ENCODE results near the gene POLR1A.

POLR1A gene

DNA sequence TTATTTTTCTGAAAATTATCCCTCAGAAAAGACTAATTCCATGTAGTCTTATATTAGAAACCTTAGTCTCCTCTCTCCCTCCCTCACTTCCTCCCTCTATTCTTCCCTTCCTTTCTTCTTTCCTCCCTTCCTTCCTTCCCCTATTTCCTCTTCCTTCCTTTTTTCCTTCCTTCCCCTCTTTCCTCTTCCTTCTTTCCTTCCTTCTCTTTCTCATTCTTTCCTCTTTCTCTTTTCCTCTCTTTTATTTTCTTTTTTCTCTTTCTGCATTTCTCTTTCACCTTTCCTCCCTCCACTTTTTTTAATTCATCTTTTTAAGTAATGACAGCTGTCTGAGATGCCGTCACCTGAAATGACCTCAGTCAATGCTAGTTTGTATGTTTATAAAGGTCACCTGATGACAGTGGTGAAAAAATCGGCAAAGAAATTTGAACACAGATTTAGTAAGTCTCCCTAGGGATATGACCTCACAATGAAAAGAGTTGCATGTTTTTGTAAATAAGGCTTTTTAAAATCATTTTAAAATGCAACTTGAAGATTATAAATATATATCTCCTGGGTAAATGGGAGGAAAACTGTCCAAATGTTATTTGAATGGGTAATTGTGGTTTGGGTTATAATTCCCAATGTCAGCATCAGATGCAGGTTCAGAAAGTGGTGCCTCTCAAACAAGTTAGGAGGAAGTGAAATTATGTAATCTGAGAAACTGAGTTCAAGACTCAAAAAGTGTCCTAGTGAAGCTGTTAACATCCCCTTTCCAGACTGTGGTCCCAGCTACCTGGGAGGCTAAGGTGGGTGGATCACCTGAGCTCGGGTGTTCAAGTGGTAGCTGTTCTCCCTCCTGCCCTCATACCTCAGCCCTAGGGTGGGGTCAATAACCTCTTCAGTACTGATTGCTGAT is 126.6 kb downstream of the POLR1A start:
- no peak overlapping the region for H3K4me3 ChIP-seq (ENCODE audit: low read depth, low read length)
- H3K4me1 ChIP-seq (ENCODE audit: control insufficient read depth, insufficient read depth, low read length): 0 out of 2 replicates have a peak, but pooled peaks cover 5% of the 10 kb centered on the region
- H3K9me3 ChIP-seq (ENCODE audit: control insufficient read depth, insufficient read depth, low read depth, low read length): no peaks in the 10 kb centered on the region
- H3K36me3 ChIP-seq (ENCODE audit: control insufficient read depth in 2 of 2, insufficient read depth in 1 of 2, low read length in 2 of 2): no peaks in the 10 kb centered on the region
- TF ChIP-seq PRDM1 (tag by site-specific recombination; IDR thresholded peaks at IDR 0.05): peak; percentile 88
- no peak for TF ChIP-seq GLIS2 (tag by site-specific recombination; IDR thresholded peaks at IDR 0.05)
- TF ChIP-seq ZNF785 (tag by site-specific recombination; IDR thresholded peaks at IDR 0.05): no peak
- TF ChIP-seq, protein P1, sequence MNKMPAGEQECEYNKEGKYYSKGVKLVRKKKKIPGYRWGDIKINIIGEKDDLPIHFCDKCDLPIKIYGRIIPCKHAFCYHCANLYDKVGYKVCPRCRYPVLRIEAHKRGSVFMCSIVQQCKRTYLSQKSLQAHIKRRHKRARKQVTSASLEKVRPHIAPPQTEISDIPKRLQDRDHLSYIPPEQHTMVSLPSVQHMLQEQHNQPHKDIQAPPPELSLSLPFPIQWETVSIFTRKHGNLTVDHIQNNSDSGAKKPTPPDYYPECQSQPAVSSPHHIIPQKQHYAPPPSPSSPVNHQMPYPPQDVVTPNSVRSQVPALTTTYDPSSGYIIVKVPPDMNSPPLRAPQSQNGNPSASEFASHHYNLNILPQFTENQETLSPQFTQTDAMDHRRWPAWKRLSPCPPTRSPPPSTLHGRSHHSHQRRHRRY (tag by site-specific recombination; IDR thresholded peaks at IDR 0.05): no peak
- no peak for TF ChIP-seq ZNF311 (tag by site-specific recombination; IDR thresholded peaks at IDR 0.05; ENCODE audit: borderline replicate concordance)
- TF ChIP-seq KLF8 (tag by site-specific recombination; IDR thresholded peaks at IDR 0.05): no peak
- TF ChIP-seq ZNF394 (tag by site-specific recombination; IDR thresholded peaks at IDR 0.05; ENCODE audit: borderline replicate concordance): no peak
- peak; percentile 91 for TF ChIP-seq ZNF366 (tag by site-specific recombination; conservative IDR thresholded peaks at IDR 0.05)
- no peak for TF ChIP-seq GLI2 (tag by site-specific recombination; IDR thresholded peaks at IDR 0.05; ENCODE audit: borderline replicate concordance, low read depth)
- no peak for TF ChIP-seq ZNF211 (tag by site-specific recombination; IDR thresholded peaks at IDR 0.05; ENCODE audit: low read depth)
- no peak for TF ChIP-seq ZNF341 (tag by site-specific recombination; IDR thresholded peaks at IDR 0.05; ENCODE audit: low read depth)
- TF ChIP-seq ZBTB48 (tag by site-specific recombination; IDR thresholded peaks at IDR 0.05): no peak
- TF ChIP-seq ZNF10 (tag by site-specific recombination; IDR thresholded peaks at IDR 0.05): peak; percentile 26; the same call in 1 of the 2 replicates
- ChIA-PET CTCF (interaction anchor here (0.7 kb wide), 1 partner anchor 49 kb away, joined by 4 read pairs; no protein-coding TSS in a partner anchor), POLR2A (interaction anchor here (0.7 kb wide), 1 partner anchor 18 kb away, joined by 3 read pairs; no protein-coding TSS in a partner anchor)
- H3K27ac ChIP-seq (ENCODE audit: extremely low read depth, low read depth, low read length): no peak overlapping the region

DNA sequence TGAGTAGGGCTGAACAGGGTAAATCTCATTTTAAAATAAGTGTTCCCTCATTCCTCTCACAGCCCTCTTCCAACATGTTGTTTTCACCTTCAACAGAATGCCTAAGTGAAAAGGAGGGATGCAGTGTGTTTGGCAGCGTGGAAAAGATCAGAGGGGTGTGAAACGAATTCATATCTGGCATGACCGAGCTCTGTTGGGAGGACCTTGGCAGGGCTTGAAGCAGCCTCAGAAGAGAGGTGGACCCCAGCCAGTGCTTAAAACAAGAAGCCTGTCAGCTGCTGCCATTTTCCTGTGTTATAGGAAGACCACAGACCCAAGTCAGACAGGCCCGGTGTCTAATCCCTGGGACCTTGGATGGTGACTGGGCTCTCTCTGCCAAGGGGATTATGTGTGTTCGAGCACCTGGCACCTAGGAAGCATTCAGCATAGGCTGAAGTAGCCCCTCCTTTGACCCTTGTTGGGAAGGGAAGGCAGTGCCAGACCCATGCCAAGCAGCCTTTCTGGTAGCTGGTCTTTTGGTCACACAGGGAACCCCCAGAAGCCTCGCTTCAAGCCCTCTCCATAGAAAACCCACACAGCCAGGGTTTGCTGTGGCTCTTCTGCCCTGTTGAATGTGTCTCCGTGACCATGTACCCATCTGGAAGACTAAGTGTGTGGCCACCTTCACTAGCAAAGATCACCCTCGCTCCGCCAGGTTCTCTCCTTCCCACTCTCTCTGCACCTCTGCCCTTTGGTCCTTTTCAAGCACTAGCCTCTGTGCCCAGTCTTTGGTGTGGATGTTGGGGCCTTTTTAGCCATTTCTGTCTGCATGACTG is 129.4 kb downstream of the POLR1A start:
- Histone ChIP-seq H3K27ac (ENCODE audit: extremely low read depth, low read depth, low read length) (no peak overlapping the region), H3K36me3 (ENCODE audit: control insufficient read depth in 2 of 2, insufficient read depth in 1 of 2, low read length in 2 of 2) (no peaks in the 10 kb centered on the region), H3K4me1 (ENCODE audit: control insufficient read depth, insufficient read depth, low read length) (0 out of 2 replicates have a peak, but pooled peaks cover 5% of the 10 kb centered on the region), H3K4me3 (ENCODE audit: low read depth, low read length) (no peak overlapping the region), H3K9me3 (ENCODE audit: control insufficient read depth, insufficient read depth, low read depth, low read length) (no peaks in the 10 kb centered on the region)
- no peak for TF ChIP-seq ZNF747 (tag by site-specific recombination; IDR thresholded peaks at IDR 0.05)
- no peak for TF ChIP-seq ZBTB21 (tag by site-specific recombination; IDR thresholded peaks at IDR 0.05)
- TF ChIP-seq, protein P2, sequence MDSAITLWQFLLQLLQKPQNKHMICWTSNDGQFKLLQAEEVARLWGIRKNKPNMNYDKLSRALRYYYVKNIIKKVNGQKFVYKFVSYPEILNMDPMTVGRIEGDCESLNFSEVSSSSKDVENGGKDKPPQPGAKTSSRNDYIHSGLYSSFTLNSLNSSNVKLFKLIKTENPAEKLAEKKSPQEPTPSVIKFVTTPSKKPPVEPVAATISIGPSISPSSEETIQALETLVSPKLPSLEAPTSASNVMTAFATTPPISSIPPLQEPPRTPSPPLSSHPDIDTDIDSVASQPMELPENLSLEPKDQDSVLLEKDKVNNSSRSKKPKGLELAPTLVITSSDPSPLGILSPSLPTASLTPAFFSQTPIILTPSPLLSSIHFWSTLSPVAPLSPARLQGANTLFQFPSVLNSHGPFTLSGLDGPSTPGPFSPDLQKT (IDR thresholded peaks at IDR 0.05; ENCODE audit: borderline replicate concordance, low read depth, low read length): no peak
- TF ChIP-seq, protein P3, sequence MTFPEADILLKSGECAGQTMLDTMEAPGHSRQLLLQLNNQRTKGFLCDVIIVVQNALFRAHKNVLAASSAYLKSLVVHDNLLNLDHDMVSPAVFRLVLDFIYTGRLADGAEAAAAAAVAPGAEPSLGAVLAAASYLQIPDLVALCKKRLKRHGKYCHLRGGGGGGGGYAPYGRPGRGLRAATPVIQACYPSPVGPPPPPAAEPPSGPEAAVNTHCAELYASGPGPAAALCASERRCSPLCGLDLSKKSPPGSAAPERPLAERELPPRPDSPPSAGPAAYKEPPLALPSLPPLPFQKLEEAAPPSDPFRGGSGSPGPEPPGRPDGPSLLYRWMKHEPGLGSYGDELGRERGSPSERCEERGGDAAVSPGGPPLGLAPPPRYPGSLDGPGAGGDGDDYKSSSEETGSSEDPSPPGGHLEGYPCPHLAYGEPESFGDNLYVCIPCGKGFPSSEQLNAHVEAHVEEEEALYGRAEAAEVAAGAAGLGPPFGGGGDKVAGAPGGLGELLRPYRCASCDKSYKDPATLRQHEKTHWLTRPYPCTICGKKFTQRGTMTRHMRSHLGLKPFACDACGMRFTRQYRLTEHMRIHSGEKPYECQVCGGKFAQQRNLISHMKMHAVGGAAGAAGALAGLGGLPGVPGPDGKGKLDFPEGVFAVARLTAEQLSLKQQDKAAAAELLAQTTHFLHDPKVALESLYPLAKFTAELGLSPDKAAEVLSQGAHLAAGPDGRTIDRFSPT (tag by site-specific recombination; IDR thresholded peaks at IDR 0.05): no peak
- TF ChIP-seq, protein P4, sequence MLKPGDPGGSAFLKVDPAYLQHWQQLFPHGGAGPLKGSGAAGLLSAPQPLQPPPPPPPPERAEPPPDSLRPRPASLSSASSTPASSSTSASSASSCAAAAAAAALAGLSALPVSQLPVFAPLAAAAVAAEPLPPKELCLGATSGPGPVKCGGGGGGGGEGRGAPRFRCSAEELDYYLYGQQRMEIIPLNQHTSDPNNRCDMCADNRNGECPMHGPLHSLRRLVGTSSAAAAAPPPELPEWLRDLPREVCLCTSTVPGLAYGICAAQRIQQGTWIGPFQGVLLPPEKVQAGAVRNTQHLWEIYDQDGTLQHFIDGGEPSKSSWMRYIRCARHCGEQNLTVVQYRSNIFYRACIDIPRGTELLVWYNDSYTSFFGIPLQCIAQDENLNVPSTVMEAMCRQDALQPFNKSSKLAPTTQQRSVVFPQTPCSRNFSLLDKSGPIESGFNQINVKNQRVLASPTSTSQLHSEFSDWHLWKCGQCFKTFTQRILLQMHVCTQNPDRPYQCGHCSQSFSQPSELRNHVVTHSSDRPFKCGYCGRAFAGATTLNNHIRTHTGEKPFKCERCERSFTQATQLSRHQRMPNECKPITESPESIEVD (tag by site-specific recombination; IDR thresholded peaks at IDR 0.05): no peak
- no peak for TF ChIP-seq ZNF623 (tag by site-specific recombination; IDR thresholded peaks at IDR 0.05)
- TF ChIP-seq ZSCAN23 (tag by site-specific recombination; IDR thresholded peaks at IDR 0.05): no peak
- ChIA-PET CTCF (no interaction called here), POLR2A (no interaction called here)
